DOHH2 (cell line): ENCODE results near the gene DCTN4.

Source experiments
- EZH2phosphoT487 ChIP-seq: fragments of 200-600 bp; sonication (generic); IDR thresholded peaks from 2 replicates; pipeline ENCODE4 v1.6.1; 2017; ENCODE audit warnings: borderline replicate concordance, mild to moderate bottlenecking, antibody characterized with exemption, low read length, moderate library complexity, mixed read lengths
- TF ChIP-seq, protein P1 (sequence below): fragments of 200-600 bp; sonication (generic); IDR thresholded peaks from one replicate; pipeline ENCODE4 v1.5.1; 2014; ENCODE audit warnings: antibody characterized with exemption, mild to moderate bottlenecking, low read depth, low read length; ENCODE audit not compliant: poor library complexity, severe bottlenecking

DNA sequence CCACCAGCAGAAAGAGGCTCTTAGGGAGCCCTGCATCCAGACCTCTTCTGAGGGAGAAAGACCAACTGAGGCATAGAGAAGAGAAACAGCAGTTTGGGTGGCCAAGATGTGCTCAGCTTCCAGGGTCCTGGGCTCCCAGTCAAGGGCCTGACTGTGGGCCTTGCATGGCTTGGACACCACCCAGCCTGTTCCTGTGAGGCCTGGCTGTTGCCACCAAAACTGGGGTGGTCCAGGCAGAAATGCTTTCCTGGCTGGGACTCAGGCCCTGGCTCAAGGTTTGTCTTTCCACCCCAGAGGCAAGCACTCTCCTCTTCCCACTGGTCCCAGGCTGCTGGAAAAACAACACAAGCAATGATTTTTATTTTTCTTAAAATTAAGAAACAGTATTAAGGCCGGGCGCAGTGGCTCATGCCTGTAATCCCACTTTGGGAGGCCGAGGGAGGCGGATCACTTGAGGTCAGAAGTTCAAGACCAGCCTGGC lies 84.4 kb downstream of the DCTN4 start:
- TF ChIP-seq, protein P1, sequence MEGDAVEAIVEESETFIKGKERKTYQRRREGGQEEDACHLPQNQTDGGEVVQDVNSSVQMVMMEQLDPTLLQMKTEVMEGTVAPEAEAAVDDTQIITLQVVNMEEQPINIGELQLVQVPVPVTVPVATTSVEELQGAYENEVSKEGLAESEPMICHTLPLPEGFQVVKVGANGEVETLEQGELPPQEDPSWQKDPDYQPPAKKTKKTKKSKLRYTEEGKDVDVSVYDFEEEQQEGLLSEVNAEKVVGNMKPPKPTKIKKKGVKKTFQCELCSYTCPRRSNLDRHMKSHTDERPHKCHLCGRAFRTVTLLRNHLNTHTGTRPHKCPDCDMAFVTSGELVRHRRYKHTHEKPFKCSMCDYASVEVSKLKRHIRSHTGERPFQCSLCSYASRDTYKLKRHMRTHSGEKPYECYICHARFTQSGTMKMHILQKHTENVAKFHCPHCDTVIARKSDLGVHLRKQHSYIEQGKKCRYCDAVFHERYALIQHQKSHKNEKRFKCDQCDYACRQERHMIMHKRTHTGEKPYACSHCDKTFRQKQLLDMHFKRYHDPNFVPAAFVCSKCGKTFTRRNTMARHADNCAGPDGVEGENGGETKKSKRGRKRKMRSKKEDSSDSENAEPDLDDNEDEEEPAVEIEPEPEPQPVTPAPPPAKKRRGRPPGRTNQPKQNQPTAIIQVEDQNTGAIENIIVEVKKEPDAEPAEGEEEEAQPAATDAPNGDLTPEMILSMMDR: no peak
- no peak for TF ChIP-seq EZH2phosphoT487
